Thyroid gland (tissue), 4 donors: ENCODE data around the gene SCN4A. TPM values are rescaled to one million over a fixed set of nuclear protein-coding genes. Genes with fewer than 3 reads are reported as not detected.

Source experiments
- DNase-seq, 2 donors: peaks; one replicate each; pipeline ENCODE4 v3.0.0-alpha.2; 2019
- H3K27ac ChIP-seq, 3 donors: fragments of 200-600 bp; sonication (generic); 1 replicate in 2 of 3; 2 replicates in 1 of 3; pipeline ENCODE4 v1.5.1; 2016 to 2019; ENCODE audit warnings: mild to moderate bottlenecking in 1 of 3, moderate library complexity in 1 of 3
- H3K27me3 ChIP-seq: fragments of 200-600 bp; sonication (generic); one replicate; pipeline ENCODE4 v1.5.1; 2019
- H3K36me3 ChIP-seq, 2 donors: fragments of 200-600 bp; sonication (generic); one replicate each; pipeline ENCODE4 v1.5.1; 2016 to 2019
- H3K4me1 ChIP-seq, 2 donors: fragments of 200-600 bp; sonication (generic); one replicate each; pipeline ENCODE4 v1.5.1; 2017 to 2019
- H3K4me3 ChIP-seq, 3 donors: fragments of 200-600 bp; sonication (generic); replicated peaks in 1 of 3; 1 replicate in 2 of 3; 2 replicates in 1 of 3; pipeline ENCODE4 v1.5.1; 2016; ENCODE audit warnings: mild to moderate bottlenecking in 1 of 3
- H3K9me3 ChIP-seq: fragments of 200-600 bp; sonication (generic); one replicate; pipeline ENCODE4 v1.5.1; 2017
- CTCF ChIP-seq, 6 experiments: fragments of 200-600 bp in 3 of 6; fragments of 450-650 bp in 3 of 6; sonication (generic) in 3 of 6; IDR thresholded peaks; one replicate each; pipeline ENCODE4 v1.5.1; 2016 to 2019; ENCODE audit warnings: antibody characterized with exemption in 6 of 6, mild to moderate bottlenecking in 2 of 6, inconsistent platforms in 1 of 6, moderate library complexity in 1 of 6
- POLR2A ChIP-seq, 2 donors: fragments of 450-650 bp; IDR thresholded peaks; one replicate each; pipeline ENCODE4 v1.6.1; 2017; ENCODE audit warnings: antibody characterized with exemption in 2 of 2, mild to moderate bottlenecking in 2 of 2, moderate library complexity in 1 of 2
- WGBS, 2 donors: methylation state at CpG; one replicate each; pipeline ENCODE4 v1.1.5; 2017; 5-methylcytosine and 5-hydroxymethylcytosine counted together
- intact Hi-C: fragments of 100-400 bp; cut with DNase I; formaldehyde crosslinking; loops from one replicate; pipeline ENCODE4 v1.15.1; 2023
- total RNA-seq, 4 donors: library from RNA; depleted of rRNA; stranded (reverse); fragments of >200 nt; gene quantifications; one replicate each; pipeline ENCODE4 v1.2.3, GENCODE V29; 2016

SCN4A gene
- total RNA-seq, 4 donors from 2014 or later, result 2.4 to 7.1 (median 4.0) TPM

- Histone ChIP-seq H3K27ac (no peak overlapping the region), H3K27me3 (no peaks in the 10 kb centered on the region), H3K9me3 (no peaks in the 10 kb centered on the region), H3K4me3 (no peak overlapping the region), H3K36me3 (no peaks in the 10 kb centered on the region), H3K4me1 (peaks cover 23 to 74% of the 10 kb centered on the region in 2 donors)
- TF ChIP-seq CTCF (IDR thresholded peaks at IDR 0.05) (no peak), POLR2A (IDR thresholded peaks at IDR 0.05) (no peak)
- no peak for DNase-seq
- 92 to 95% methylated on average over 2 of the region's 2 CpGs for WGBS, 2 donors
- intact Hi-C loops, result no loop called here
Observed at GRCh38 chr17:63975541-63976092, 2.9 kb upstream of the SCN4A start.

GRCh38 chr17:63974594-63975192 is 2.0 kb upstream of the SCN4A start:
- WGBS, 2 donors, result 69 to 73% methylated on average over 9 to 10 of the region's 10 CpGs
- peak overlapping the region; percentile 61 to 84 (median 65) for H3K27ac ChIP-seq
- no peaks in the 10 kb centered on the region for H3K9me3 ChIP-seq
- H3K27me3 ChIP-seq, result no peaks in the 10 kb centered on the region
- H3K36me3 ChIP-seq, result no peaks in the 10 kb centered on the region
- H3K4me3 ChIP-seq, result no peak overlapping the region
- peak; percentile 64 to 67 for DNase-seq
- peaks cover 16 to 65% of the 10 kb centered on the region in 2 donors for H3K4me1 ChIP-seq
- intact Hi-C loops, result no loop called here
- TF ChIP-seq POLR2A (IDR thresholded peaks at IDR 0.05), result no peak
- TF ChIP-seq CTCF (IDR thresholded peaks at IDR 0.05), result no peak

- DNase-seq, result peak; percentile 95 to 96
- H3K4me1 ChIP-seq, result peaks cover 16 to 62% of the 10 kb centered on the region in 2 donors
- H3K4me3 ChIP-seq, result no peak overlapping the region
- no peaks in the 10 kb centered on the region for H3K36me3 ChIP-seq
- peak overlapping the region; percentile 61 to 84 (median 65) for H3K27ac ChIP-seq
- no peaks in the 10 kb centered on the region for H3K9me3 ChIP-seq
- 17 to 33% methylated on average over 6 to 8 of the region's 12 CpGs for WGBS, 2 donors
- intact Hi-C loops, result no loop called here
- TF ChIP-seq CTCF (IDR thresholded peaks at IDR 0.05) (no peak), POLR2A (IDR thresholded peaks at IDR 0.05) (no peak)
- no peaks in the 10 kb centered on the region for H3K27me3 ChIP-seq
Observed at GRCh38 chr17:63973930-63974593, 1.3 kb upstream of the SCN4A start.

GRCh38 chr17:63973247-63973646 is 529 bp upstream of the SCN4A start:
- TF ChIP-seq CTCF (IDR thresholded peaks at IDR 0.05), result no peak
- TF ChIP-seq POLR2A (IDR thresholded peaks at IDR 0.05), result no peak
- H3K27ac ChIP-seq, result no peak overlapping the region
- H3K36me3 ChIP-seq, result no peaks in the 10 kb centered on the region
- peaks cover 16 to 55% of the 10 kb centered on the region in 2 donors for H3K4me1 ChIP-seq
- H3K27me3 ChIP-seq, result no peaks in the 10 kb centered on the region
- DNase-seq, result no peak
- intact Hi-C loops, result no loop called here
- no peaks in the 10 kb centered on the region for H3K9me3 ChIP-seq
- WGBS, 2 donors, result 93 to 96% methylated on average over 6 of the region's 6 CpGs
- no peak overlapping the region for H3K4me3 ChIP-seq

- peaks cover 9 to 18% of the 10 kb centered on the region in 2 donors for H3K4me1 ChIP-seq
- no peak overlapping the region for H3K4me3 ChIP-seq
- no peaks in the 10 kb centered on the region for H3K27me3 ChIP-seq
- no peak for DNase-seq
- no peaks in the 10 kb centered on the region for H3K9me3 ChIP-seq
- no peak overlapping the region for H3K27ac ChIP-seq
- TF ChIP-seq POLR2A (IDR thresholded peaks at IDR 0.05) (no peak), CTCF (IDR thresholded peaks at IDR 0.05) (no peak)
- intact Hi-C loops, result no loop called here
- 74 to 77% methylated on average over 10 of the region's 10 CpGs for WGBS, 2 donors
- H3K36me3 ChIP-seq, result no peaks in the 10 kb centered on the region
Observed at GRCh38 chr17:63969278-63969677, 3.4 kb downstream of the SCN4A start.
